ENCODE results near the gene SMDT1.
A peak's percentile ranks its signal among the peaks of the same experiment; 100 is the strongest.

The SMDT1 gene

DNA sequence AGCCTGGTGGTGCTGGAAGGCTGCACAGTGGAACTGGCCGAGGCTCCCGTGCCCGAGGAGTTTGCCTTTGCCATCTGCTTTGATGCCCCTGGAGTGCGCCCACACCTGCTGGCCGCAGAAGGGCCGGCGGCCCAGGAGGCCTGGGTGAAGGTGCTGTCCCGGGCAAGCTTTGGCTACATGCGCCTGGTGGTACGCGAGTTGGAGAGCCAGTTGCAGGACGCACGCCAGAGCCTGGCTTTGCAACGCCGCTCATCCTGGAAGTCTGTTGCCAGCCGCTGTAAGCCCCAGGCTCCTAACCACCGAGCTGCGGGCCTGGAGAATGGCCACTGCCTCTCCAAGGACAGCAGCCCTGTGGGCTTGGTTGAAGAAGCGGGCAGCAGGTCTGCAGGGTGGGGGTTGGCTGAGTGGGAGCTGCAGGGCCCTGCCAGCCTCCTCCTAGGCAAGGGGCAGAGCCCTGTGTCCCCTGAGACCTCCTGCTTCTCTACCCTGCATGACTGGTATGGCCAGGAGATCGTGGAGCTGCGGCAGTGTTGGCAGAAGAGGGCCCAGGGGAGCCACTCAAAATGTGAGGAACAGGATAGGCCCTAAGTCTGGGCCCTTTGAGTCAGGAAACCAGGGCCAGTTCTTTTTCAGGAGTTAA lies 1.9 kb upstream of the SMDT1 start:
- H3K4me3 ChIP-seq (ENCODE audit: low read depth, low read length): no peak overlapping the region
- no peak overlapping the region for H3K27ac ChIP-seq
- TF ChIP-seq, protein P1, sequence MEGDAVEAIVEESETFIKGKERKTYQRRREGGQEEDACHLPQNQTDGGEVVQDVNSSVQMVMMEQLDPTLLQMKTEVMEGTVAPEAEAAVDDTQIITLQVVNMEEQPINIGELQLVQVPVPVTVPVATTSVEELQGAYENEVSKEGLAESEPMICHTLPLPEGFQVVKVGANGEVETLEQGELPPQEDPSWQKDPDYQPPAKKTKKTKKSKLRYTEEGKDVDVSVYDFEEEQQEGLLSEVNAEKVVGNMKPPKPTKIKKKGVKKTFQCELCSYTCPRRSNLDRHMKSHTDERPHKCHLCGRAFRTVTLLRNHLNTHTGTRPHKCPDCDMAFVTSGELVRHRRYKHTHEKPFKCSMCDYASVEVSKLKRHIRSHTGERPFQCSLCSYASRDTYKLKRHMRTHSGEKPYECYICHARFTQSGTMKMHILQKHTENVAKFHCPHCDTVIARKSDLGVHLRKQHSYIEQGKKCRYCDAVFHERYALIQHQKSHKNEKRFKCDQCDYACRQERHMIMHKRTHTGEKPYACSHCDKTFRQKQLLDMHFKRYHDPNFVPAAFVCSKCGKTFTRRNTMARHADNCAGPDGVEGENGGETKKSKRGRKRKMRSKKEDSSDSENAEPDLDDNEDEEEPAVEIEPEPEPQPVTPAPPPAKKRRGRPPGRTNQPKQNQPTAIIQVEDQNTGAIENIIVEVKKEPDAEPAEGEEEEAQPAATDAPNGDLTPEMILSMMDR (IDR thresholded peaks at IDR 0.05; ENCODE audit: low read depth, low read length): no peak
- H3K27me3 ChIP-seq (ENCODE audit: insufficient read depth, low read depth, severe bottlenecking): no peaks in the 10 kb centered on the region
- H3K36me3 ChIP-seq: peaks cover 15% of the 10 kb centered on the region
- H3K9me3 ChIP-seq (ENCODE audit: severe bottlenecking): no peaks in the 10 kb centered on the region
- no peak for DNase-seq

DNA sequence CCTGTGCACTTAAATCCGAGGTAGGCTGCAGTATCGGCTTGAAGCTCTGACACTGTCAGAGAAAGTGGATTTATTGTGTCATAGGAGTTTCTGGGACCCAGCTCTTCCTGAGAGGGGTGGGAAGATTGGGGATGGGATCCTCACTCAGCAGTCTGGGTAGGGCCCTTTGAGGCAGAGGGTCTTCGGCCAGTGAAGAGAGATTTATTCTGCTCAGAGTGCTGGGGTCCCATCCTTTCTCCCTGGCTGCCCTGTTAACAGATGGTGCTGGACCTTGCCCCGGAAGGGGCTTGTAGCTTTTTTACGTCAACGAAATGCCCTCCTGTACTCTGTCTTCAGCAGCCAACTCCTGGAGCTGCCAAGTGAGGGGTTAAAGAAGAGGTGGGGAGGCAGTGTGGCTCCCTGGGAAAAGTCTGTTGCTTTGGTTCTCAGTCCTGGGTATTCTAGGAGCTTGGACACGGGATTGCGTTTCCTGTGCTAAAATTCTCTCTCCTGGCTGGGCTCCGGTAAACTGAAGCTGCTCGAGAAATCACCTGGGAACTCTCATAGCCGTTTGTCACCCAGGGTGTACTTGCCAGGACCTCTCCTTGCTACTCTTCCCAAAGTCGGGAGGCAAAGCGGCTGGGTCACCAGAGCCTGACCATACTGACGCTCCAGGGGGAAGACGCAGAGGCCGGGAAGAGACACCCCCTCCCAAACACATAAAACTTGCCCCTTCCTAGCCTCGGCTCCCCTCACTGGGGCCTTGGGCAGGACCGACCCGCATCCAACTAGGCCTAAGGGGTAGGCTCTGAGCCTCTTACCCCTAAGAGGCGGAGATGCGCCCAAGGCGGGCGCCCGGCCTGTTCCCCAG lies 806 bp upstream of the SMDT1 start:
- Histone ChIP-seq H3K4me3 (ENCODE audit: low read depth, low read length) (peak overlapping the region; percentile 84), H3K36me3 (peaks cover 26% of the 10 kb centered on the region), H3K27ac (peak overlapping the region; percentile 94), H3K27me3 (ENCODE audit: insufficient read depth, low read depth, severe bottlenecking) (no peaks in the 10 kb centered on the region), H3K9me3 (ENCODE audit: severe bottlenecking) (no peaks in the 10 kb centered on the region)
- no peak for DNase-seq
- TF ChIP-seq, protein P1 (IDR thresholded peaks at IDR 0.05; ENCODE audit: low read depth, low read length): no peak

DNA sequence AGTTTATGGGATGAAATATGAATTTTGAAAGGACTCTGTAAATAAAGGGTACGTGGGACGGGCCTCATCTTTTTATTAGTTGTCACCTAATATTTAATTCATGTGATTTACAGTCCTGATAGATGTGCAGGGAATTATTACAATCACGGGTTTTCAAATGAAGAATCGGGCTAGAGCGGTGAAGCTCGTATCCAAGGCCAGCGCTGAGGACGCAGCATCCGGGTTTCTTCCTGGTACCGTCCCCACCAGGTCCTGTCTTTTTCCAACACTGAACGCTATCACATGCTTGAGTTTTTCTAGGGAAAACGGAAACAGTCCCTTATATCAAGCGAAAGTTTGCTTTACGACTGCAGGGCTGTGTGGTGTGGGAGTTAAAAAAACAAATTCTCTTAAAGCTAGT lies 787 bp downstream of the SMDT1 start:
- TF ChIP-seq, protein P1 (IDR thresholded peaks at IDR 0.05; ENCODE audit: low read depth, low read length): no peak
- Histone ChIP-seq H3K27ac (peak overlapping the region; percentile 94), H3K36me3 (peaks cover 42% of the 10 kb centered on the region), H3K4me3 (ENCODE audit: low read depth, low read length) (peak overlapping the region; percentile 84), H3K27me3 (ENCODE audit: insufficient read depth, low read depth, severe bottlenecking) (no peaks in the 10 kb centered on the region), H3K9me3 (ENCODE audit: severe bottlenecking) (no peaks in the 10 kb centered on the region)
- no peak for DNase-seq

DNA sequence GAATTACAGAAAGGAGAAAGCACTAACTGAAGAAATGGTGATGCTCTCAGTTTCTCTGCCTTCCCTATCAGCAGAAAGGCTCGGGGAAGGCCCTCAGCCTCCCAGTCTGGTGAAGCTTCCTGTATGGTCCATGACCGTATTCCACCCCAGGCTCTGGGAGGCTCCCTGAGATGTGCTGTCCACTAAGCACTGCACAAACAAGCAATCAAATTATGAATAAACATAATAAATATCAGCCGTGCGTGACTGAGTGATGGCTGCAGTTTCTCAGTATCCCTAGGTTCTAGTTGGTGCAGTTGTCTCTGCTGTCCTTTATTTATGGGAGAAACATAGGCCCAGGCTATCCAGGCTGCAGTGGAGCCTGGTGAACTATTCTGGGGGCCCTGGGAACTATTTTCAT lies 3.6 kb downstream of the SMDT1 start:
- TF ChIP-seq, protein P1 (IDR thresholded peaks at IDR 0.05; ENCODE audit: low read depth, low read length): no peak
- DNase-seq: no peak
- Histone ChIP-seq H3K27me3 (ENCODE audit: insufficient read depth, low read depth, severe bottlenecking) (no peaks in the 10 kb centered on the region), H3K36me3 (peaks cover 63% of the 10 kb centered on the region), H3K27ac (no peak overlapping the region), H3K4me3 (ENCODE audit: low read depth, low read length) (no peak overlapping the region), H3K9me3 (ENCODE audit: severe bottlenecking) (no peaks in the 10 kb centered on the region)

DNA sequence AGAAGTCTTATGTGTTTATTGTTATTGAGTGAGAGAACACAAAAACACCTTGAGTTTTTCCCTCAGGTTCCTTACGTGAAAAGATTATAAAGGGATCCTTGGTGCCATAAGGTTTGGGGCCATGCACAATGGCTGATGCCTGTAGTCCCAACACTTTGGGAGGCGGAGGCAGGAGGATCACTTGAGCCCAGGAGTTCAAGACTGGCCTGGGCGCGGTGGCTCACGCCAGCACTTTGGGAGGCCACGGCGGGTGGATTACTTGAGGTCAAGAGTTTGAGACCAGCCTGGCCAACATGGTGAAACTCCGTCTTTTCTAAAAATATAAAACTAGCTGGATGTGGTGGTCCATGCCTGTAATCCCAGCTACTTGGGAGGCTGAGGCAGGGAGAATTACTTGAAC lies 5.4 kb downstream of the SMDT1 start:
- TF ChIP-seq, protein P1 (IDR thresholded peaks at IDR 0.05; ENCODE audit: low read depth, low read length): no peak
- no peak for DNase-seq
- Histone ChIP-seq H3K27ac (no peak overlapping the region), H3K27me3 (ENCODE audit: insufficient read depth, low read depth, severe bottlenecking) (no peaks in the 10 kb centered on the region), H3K9me3 (ENCODE audit: severe bottlenecking) (peaks cover 3% of the 10 kb centered on the region), H3K36me3 (peaks cover 74% of the 10 kb centered on the region), H3K4me3 (ENCODE audit: low read depth, low read length) (no peak overlapping the region)

Measured in WERI-Rb-1 (cell line).